ENCODE data around the gene PCSK2.

- no peak for TF ChIP-seq CTCF (IDR thresholded peaks at IDR 0.05; ENCODE audit: low read depth, low read length, poor library complexity, severe bottlenecking)
- TF ChIP-seq EZH2phosphoT487 (IDR thresholded peaks at IDR 0.05; ENCODE audit: borderline replicate concordance, low read length): no peak
Observed at GRCh38 chr20:17427638-17428037, 200.8 kb downstream of the PCSK2 start.
